ENCODE data around the gene RNF223. TPM values are rescaled to one million over a fixed set of nuclear protein-coding genes. Genes with fewer than 3 reads are reported as not detected.

Gene RNF223
- total RNA-seq, 1 experiment from 2014 or later: 147 TPM

DNA sequence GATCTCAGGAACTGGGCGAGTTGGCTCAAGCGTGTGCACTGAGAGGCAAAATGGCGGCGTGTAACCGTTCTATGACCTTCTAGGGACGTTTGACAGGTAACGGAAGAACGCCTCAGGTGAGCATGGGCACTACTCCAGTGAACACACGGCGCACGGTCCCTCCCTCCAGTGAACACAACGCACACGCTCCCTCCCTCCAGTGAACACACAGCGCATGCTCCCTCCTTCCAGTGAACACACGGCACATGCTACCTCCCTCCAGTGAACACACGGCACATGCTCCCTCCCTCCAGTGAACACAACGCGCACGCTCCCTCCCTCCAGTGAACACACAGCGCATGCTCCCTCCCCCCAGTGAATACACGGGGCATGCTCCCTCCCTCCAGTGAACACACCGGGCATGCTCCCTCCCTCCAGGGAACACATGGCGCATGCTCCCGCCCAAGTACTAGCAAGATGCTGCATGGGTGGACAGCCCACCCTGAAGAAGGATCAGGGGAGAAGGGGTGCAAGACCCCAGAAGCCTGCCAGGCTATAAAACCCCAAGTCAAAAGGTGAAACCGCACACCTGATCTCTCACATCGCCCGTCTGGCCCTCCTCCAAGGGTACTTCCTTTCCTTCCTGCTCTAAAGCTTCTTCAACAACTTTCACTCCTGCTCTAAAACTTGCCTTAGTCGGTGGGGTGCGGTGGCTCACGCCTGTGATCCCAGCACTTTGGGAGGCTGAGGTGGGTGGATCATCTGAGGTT, 38.3 kb upstream of the RNF223 start:
- CTCF ChIA-PET: no interaction called here

GRCh38 chr1:1111516-1112236, 37.6 kb upstream of the RNF223 start:
- Histone ChIP-seq H3F3A (ENCODE audit: low read length, unreplicated experiment) (no peaks in the 10 kb centered on the region), H3K9me3 (ENCODE audit: low read length) (no peaks in the 10 kb centered on the region), H3K4me3 (ENCODE audit: low read length) (no peak overlapping the region), H3K4me1 (ENCODE audit: insufficient read depth, low read length) (peaks cover 12% of the 10 kb centered on the region; the same call in 1 of the 2 replicates), H3K9ac (ENCODE audit: low read length) (no peak overlapping the region), H3K36me3 (ENCODE audit: low read depth, low read length) (peaks cover 15% of the 10 kb centered on the region), H3K4me2 (ENCODE audit: low read length) (no peak overlapping the region), H4K20me1 (ENCODE audit: low read length) (no peaks in the 10 kb centered on the region), H2AFZ (ENCODE audit: low read length) (no peak overlapping the region), H3K79me2 (ENCODE audit: low read length) (peaks cover 81% of the 10 kb centered on the region), H3K27me3 (ENCODE audit: low read length) (no peaks in the 10 kb centered on the region), H3K9me2 (replicated peaks; ENCODE audit: low read length) (no peaks in the 10 kb centered on the region), H3K27ac (ENCODE audit: low read length) (no peak overlapping the region)
- intact Hi-C loops (cut with micrococcal nuclease): no loop called here
- no TSS peak for BruUV-seq (replicated peaks)
- POLR2A ChIA-PET (ENCODE audit: unreplicated experiment): no interaction called here
- TF ChIP-seq, protein P1, sequence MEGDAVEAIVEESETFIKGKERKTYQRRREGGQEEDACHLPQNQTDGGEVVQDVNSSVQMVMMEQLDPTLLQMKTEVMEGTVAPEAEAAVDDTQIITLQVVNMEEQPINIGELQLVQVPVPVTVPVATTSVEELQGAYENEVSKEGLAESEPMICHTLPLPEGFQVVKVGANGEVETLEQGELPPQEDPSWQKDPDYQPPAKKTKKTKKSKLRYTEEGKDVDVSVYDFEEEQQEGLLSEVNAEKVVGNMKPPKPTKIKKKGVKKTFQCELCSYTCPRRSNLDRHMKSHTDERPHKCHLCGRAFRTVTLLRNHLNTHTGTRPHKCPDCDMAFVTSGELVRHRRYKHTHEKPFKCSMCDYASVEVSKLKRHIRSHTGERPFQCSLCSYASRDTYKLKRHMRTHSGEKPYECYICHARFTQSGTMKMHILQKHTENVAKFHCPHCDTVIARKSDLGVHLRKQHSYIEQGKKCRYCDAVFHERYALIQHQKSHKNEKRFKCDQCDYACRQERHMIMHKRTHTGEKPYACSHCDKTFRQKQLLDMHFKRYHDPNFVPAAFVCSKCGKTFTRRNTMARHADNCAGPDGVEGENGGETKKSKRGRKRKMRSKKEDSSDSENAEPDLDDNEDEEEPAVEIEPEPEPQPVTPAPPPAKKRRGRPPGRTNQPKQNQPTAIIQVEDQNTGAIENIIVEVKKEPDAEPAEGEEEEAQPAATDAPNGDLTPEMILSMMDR (conservative IDR thresholded peaks at IDR 0.05; ENCODE audit: low read depth, low read length): no peak
- TF ChIP-seq EZH2 (IDR thresholded peaks at IDR 0.05; ENCODE audit: low read length, unreplicated experiment): no peak
- no peak for TF ChIP-seq EZH2phosphoT487 (IDR thresholded peaks at IDR 0.05; ENCODE audit: borderline replicate concordance, low read length)
- no peak for DNase-seq
- CTCF ChIA-PET: no interaction called here
- ATAC-seq: no peak

More for the DNA sequence above, 38.3 kb upstream of the RNF223 start:
- POLR2A ChIA-PET (ENCODE audit: unreplicated experiment): no interaction called here
- Histone ChIP-seq H3K27ac (ENCODE audit: low read length) (no peak overlapping the region), H3K27me3 (ENCODE audit: low read length) (no peaks in the 10 kb centered on the region), H2AFZ (ENCODE audit: low read length) (no peak overlapping the region), H3K4me3 (ENCODE audit: low read length) (no peak overlapping the region), H3F3A (ENCODE audit: low read length, unreplicated experiment) (no peaks in the 10 kb centered on the region), H3K9me2 (replicated peaks; ENCODE audit: low read length) (no peaks in the 10 kb centered on the region), H3K9ac (ENCODE audit: low read length) (no peak overlapping the region), H3K9me3 (ENCODE audit: low read length) (no peaks in the 10 kb centered on the region), H3K36me3 (ENCODE audit: low read depth, low read length) (peaks cover 15% of the 10 kb centered on the region), H4K20me1 (ENCODE audit: low read length) (no peaks in the 10 kb centered on the region), H3K79me2 (ENCODE audit: low read length) (peaks cover 73% of the 10 kb centered on the region), H3K4me2 (ENCODE audit: low read length) (no peak overlapping the region), H3K4me1 (ENCODE audit: insufficient read depth, low read length) (peaks cover 12% of the 10 kb centered on the region; the same call in 1 of the 2 replicates)
- ATAC-seq (no peak), DNase-seq (no peak)
- TF ChIP-seq, protein P1 (conservative IDR thresholded peaks at IDR 0.05; ENCODE audit: low read depth, low read length): no peak
- TF ChIP-seq EZH2phosphoT487 (IDR thresholded peaks at IDR 0.05; ENCODE audit: borderline replicate concordance, low read length): no peak
- TF ChIP-seq EZH2 (IDR thresholded peaks at IDR 0.05; ENCODE audit: low read length, unreplicated experiment): no peak
- intact Hi-C loops (cut with micrococcal nuclease): no loop called here
- BruUV-seq (replicated peaks): no TSS peak

GRCh38 chr1:1110561-1110971, 36.5 kb upstream of the RNF223 start:
- Histone ChIP-seq H3K27me3 (ENCODE audit: low read length) (no peaks in the 10 kb centered on the region), H3F3A (ENCODE audit: low read length, unreplicated experiment) (no peaks in the 10 kb centered on the region), H3K4me2 (ENCODE audit: low read length) (no peak overlapping the region), H2AFZ (ENCODE audit: low read length) (no peak overlapping the region), H3K9ac (ENCODE audit: low read length) (no peak overlapping the region), H3K36me3 (ENCODE audit: low read depth, low read length) (peaks cover 15% of the 10 kb centered on the region), H3K4me1 (ENCODE audit: insufficient read depth, low read length) (peaks cover 12% of the 10 kb centered on the region; the same call in 1 of the 2 replicates), H3K9me3 (ENCODE audit: low read length) (no peaks in the 10 kb centered on the region), H3K79me2 (ENCODE audit: low read length) (peaks cover 90% of the 10 kb centered on the region), H4K20me1 (ENCODE audit: low read length) (no peaks in the 10 kb centered on the region), H3K27ac (ENCODE audit: low read length) (no peak overlapping the region), H3K9me2 (replicated peaks; ENCODE audit: low read length) (no peaks in the 10 kb centered on the region), H3K4me3 (ENCODE audit: low read length) (no peak overlapping the region)
- ChIA-PET POLR2A (ENCODE audit: unreplicated experiment) (no interaction called here), CTCF (no interaction called here)
- no TSS peak for BruUV-seq (replicated peaks)
- DNase-seq (no peak), ATAC-seq (no peak)
- intact Hi-C loops (cut with micrococcal nuclease): no loop called here
- TF ChIP-seq EZH2 (IDR thresholded peaks at IDR 0.05; ENCODE audit: low read length, unreplicated experiment): no peak
